ENCODE results near the gene MIDN.
"Not testable (repeated sequence)": the region's sequence is repeated elsewhere in the genome, so short reads cannot be mapped to it uniquely, and the experiment has no call there.

MIDN gene

GRCh38 chr19:1246265-1247087 lies 1.9 kb upstream of the MIDN start:
- not testable (repeated sequence) for DNase-seq

GRCh38 chr19:1247748-1248138 lies 640 bp upstream of the MIDN start:
- no peak for DNase-seq

- DNase-seq, result peak; percentile 62 to 73
Observed at GRCh38 chr19:1248786-1249297, 459 bp downstream of the MIDN start.

- DNase-seq, result peak; percentile 91
Observed at GRCh38 chr19:1249298-1249989, 1.1 kb downstream of the MIDN start.

- no peak for DNase-seq
Observed at GRCh38 chr19:1249990-1250436, 1.6 kb downstream of the MIDN start.

GRCh38 chr19:1250437-1251260 lies 2.3 kb downstream of the MIDN start:
- peak; percentile 70 to 77 for DNase-seq

- peak in 1 of 2 donors; percentile 50 for DNase-seq
Observed at GRCh38 chr19:1251330-1252220, 3.2 kb downstream of the MIDN start.

GRCh38 chr19:1252221-1252820 lies 3.9 kb downstream of the MIDN start:
- DNase-seq, result peak; percentile 75 to 88

- peak; percentile 91 to 92 for DNase-seq
Observed at GRCh38 chr19:1252821-1253513, 4.6 kb downstream of the MIDN start.

- DNase-seq, result no peak
Observed at GRCh38 chr19:1253514-1254080, 5.2 kb downstream of the MIDN start.

- DNase-seq, result peak; percentile 27 to 39
Observed at GRCh38 chr19:1254081-1254527, 5.7 kb downstream of the MIDN start.

GRCh38 chr19:1254530-1255185 lies 6.3 kb downstream of the MIDN start:
- DNase-seq, result no peak

GRCh38 chr19:1255186-1256161 lies 7.1 kb downstream of the MIDN start:
- DNase-seq, result peak; percentile 55 to 83

GRCh38 chr19:1256646-1257474 lies 8.5 kb downstream of the MIDN start:
- no peak for DNase-seq

GRCh38 chr19:1257475-1258162 lies 9.2 kb downstream of the MIDN start:
- no peak for DNase-seq

- no peak for DNase-seq
Observed at GRCh38 chr19:1258163-1258492, 9.7 kb downstream of the MIDN start.

- DNase-seq, result no peak
Observed at GRCh38 chr19:1258707-1259205, 10.4 kb downstream of the MIDN start.
